ENCODE measurements around the gene TSEN2.
"Not testable (repeated sequence)": the region's sequence is repeated elsewhere in the genome, so short reads cannot be mapped to it uniquely, and the experiment has no call there.

TSEN2 gene

DNA sequence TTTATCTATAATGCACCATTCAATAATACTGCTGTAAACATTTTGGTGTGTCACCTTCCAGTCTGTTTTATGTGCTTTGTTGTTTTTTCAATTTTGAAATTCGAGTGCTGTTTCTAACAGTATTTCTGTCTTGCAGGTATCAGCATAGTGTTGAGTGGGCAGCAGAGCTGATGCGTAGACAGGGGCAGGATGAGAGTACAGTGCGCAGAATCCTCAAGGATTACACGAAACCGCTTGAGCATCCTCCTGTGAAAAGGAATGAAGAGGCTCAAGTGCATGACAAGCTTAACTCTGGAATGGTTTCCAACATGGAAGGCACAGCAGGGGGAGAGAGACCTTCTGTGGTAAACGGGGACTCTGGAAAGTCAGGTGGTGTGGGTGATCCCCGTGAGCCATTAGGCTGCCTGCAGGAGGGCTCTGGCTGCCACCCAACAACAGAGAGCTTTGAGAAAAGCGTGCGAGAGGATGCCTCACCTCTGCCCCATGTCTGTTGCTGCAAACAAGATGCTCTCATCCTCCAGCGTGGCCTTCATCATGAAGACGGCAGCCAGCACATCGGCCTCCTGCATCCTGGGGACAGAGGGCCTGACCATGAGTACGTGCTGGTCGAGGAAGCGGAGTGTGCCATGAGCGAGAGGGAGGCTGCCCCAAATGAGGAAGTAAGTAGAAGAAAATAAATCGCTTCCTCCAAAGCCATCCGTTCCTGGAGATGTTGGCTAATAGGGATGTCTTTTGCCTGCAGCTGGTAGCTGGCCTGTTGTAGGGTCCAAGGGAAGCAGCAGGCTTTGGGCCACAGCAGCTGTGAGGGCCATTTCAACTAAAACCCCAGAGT is 19.1 kb downstream of the TSEN2 start:
- no peak for DNase-seq (ENCODE audit: low read depth)

- DNase-seq (ENCODE audit: low read depth): no peak
Measured at GRCh38 chr3:12506201-12506709, 22.0 kb downstream of the TSEN2 start.

- DNase-seq (ENCODE audit: low read depth): no peak
Measured at GRCh38 chr3:12507591-12508281, 23.5 kb downstream of the TSEN2 start.

DNA sequence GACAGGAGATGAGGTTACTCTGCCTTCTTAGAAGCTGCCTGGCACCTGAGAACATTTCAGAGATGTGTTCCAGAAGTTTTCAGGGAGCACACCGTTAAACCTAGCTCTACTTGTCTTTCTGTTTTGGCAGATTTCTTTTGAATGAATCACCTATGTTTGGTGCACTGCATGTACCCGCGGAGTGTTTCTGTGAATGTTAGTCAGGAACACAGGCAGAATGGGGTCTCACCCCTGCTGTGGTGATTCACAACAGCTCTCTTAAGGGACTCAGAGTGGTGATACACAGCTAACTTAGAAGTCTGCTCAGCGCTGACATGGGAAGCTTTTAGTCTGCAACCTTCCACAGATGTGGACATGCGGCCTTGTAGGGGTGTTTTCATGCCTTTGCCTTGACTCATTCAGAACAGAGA is 24.0 kb downstream of the TSEN2 start:
- DNase-seq (ENCODE audit: low read depth): no peak

GRCh38 chr3:12509466-12509865 is 25.2 kb downstream of the TSEN2 start:
- no peak for DNase-seq (ENCODE audit: low read depth)

GRCh38 chr3:12512534-12513118 is 28.3 kb downstream of the TSEN2 start:
- no peak for DNase-seq (ENCODE audit: low read depth)

GRCh38 chr3:12513694-12514446 is 29.6 kb downstream of the TSEN2 start:
- no peak for DNase-seq (ENCODE audit: low read depth)

DNA sequence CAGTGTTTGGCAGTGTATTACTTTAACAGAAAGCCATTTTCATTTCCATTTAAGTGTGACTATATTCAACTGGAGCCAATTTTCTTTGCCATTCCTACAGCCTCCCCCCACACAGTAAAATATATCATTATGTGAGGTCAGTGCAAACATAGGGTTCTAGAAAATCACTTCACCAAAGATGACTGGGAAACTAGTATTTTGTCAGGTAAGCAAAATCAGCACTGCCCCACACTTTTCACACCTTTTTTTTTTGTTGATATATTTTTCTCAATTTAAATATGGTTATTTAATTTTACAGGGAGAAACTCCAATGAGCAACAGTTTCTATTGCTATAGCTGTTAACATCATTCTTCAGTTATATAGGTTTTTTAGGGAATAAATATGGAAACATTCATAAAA is 31.4 kb downstream of the TSEN2 start:
- DNase-seq (ENCODE audit: low read depth): no peak

DNA sequence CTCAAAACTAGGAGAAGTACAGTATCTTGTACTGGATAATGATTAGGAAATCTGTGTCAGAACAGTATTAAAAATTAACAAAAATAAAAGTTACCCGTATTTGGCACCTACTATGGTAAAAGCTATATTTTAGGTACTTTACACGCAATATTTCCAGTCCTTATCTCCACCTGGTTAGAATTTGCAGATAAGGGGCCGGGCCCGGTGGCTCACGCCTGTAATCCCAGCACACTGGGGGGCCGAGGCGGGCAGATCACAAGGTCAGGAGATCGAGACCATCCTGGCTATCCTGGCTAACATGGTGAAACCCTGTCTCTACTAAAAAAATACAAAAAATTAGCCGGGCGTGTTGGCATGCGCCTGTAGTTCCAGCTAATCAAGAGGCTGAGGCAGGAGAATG is 32.6 kb downstream of the TSEN2 start:
- no peak for DNase-seq (ENCODE audit: low read depth)

- DNase-seq (ENCODE audit: low read depth): no peak
Measured at GRCh38 chr3:12518261-12519028, 34.2 kb downstream of the TSEN2 start.

- DNase-seq (ENCODE audit: low read depth): no peak
Measured at GRCh38 chr3:12521010-12521409, 36.7 kb downstream of the TSEN2 start.

GRCh38 chr3:12522721-12523120 is 38.4 kb downstream of the TSEN2 start:
- no peak for DNase-seq (ENCODE audit: low read depth)

GRCh38 chr3:12527757-12528143 is 43.5 kb downstream of the TSEN2 start:
- no peak for DNase-seq (ENCODE audit: low read depth)

DNA sequence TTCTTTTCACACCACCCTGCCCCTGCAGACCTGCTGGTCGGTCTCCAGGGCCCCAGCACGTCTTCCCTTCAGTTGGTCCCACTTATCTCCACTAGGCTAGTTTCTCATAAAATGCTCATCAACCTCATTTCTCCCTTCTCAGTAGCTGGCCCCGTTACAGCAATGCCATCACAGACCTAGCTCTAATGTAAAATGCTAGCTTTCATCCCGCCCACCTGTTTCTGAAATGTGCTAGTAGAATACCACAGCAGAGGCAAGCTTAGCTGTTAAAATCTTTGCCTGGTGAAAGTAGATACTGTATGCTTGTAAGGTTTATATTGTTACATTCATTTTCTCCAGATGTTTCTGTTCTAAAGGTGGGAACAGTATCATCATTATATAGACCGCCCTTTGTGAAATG is 47.9 kb downstream of the TSEN2 start:
- DNase-seq (ENCODE audit: low read depth): no peak

DNA sequence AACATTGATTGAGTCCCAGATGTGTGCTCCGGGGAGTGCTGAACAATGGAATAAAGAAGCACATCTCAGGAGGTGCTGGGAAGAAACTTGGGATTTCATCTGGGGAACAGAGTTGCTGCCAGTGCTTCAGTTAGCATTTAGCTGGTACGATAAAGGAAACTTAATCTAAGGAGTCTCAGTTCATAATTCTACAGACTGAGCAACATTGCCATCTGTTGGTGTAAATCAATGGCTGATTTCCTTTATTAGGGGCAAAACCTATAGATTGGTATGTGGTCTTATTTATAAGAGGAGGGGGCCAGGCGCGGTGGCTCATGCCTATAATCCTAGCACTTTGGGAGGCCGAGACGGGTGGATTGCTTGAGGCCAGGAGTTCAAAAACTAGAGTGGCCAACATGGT is 52.1 kb downstream of the TSEN2 start:
- DNase-seq (ENCODE audit: low read depth): no peak

DNA sequence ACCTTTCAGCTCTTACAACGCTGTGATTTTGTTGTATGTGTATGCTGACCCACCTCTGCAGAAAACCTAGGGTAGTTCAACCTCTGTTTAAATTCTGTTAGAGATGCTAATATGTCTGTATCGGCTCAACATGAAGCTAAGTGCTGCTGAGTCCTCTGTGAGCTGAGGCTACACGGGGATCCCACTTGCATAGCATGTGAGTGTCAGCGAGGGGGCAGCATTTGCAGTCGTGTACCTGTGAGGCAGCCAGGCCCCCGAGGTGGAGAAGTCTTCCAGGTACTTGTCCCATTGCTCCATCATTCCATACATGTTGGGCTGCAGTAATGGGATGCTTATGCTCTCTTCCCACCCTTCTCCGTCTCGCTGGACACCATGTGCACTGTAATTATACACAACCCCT is 57.3 kb downstream of the TSEN2 start:
- no peak for DNase-seq (ENCODE audit: low read depth)

- DNase-seq (ENCODE audit: low read depth): not testable (repeated sequence)
Measured at GRCh38 chr3:12543497-12543896, 59.2 kb downstream of the TSEN2 start.

DNA sequence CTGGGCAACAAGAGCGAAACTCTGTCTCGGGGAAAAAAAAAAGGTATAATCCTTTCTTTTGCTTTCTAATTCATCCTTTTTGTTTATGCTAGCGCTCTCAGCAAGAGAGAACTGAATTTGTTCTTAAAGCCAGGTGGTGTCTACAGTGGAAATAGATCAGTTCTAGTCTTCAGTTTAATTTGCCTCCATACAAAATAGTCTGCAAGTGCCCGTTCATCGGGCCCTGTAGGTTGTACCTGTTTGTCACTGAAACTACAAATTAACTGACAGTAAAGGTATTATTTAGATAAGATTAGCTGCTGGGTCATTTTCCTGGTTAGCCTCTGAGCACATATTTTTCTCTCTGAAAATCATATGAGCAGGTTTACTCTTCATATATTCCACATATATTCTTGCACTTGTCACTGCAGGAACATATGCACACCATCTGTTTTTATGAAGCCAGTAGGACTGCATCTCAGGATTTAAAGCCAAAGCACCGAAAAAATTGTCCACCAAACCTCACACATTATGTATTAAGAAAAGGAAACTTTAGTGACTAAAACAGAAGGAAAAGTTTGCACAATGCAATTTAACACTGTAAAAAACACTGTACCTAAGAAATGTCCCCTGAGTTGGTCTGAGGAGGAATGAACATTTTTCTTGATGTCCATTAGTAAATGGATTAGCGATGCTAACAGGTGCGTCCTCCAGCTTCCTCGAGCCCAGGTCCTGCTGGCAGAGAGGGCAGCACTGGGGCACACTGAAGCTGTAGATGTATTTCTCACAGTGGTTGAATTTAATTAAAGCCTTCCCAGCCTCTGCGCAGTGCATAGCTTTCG is 60.6 kb downstream of the TSEN2 start:
- DNase-seq (ENCODE audit: low read depth): no peak

DNA sequence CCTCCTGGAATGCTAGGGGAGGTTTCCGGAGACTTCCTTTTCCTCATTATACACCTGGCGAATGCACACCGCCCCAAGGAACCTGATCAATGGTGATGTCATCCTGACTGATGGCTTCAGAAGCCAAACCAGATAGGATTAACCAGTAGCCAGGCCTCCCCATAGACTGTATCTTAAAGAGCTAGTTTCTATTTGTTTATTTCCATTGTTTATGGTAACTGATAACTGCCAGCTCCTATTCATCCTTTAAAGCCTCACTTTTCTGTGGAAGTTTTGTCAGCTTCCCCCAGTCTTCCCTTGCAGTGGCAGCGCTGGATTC is 61.2 kb downstream of the TSEN2 start, which contains the start of gene MKRN2OS:
MKRN2OS (minus strand) TSS at position 27 of the 319 bp plus-strand sequence. CDS start 35 bp downstream, outside the sequence.
- no peak for DNase-seq (ENCODE audit: low read depth)

DNA sequence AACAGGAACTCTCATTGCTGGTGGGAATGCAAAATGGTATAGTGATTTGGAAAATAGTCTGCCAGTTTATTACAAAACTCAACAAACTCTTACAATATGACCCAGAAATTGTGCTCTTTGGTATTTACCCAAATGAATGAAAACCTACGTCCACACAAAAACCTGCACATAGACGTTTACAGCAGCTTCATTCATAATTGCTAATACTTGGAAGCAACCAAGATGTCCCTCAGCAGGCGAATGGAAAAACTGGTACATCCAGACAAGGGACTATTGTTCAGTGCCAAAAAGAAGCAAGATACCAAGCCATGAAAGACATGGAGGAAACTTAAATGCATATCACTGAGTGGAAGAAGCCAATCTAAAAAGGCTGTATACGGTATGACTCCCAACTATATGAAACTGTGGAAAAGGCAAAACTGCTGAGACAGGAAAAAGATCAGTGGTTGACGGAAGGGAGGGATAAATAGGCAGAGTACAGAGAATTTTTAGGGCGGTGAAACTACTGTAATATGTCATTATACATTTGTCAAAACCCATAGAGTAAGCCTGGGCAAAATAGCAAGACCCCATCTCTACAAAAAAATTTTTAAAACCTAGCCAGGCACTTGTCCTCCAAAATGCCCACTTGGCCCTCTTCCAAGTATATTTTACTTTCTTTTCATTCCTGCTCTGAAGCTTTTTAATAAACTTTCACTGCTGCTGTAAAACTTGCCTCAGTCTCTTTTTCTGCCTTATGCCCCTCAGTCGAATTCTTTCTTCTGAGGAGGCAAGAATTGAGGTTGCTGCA is 65.9 kb downstream of the TSEN2 start:
- DNase-seq (ENCODE audit: low read depth): no peak
